DOHH2 (cell line): ENCODE data around the gene SV2B.

Experiments used
- H3F3A ChIP-seq: fragments of 200-600 bp; sonication (generic), shearing (Covaris generic); 2 replicates; pipeline ENCODE4 v1.6.0; 2016; ENCODE audit warnings: antibody characterized with exemption, mild to moderate bottlenecking; ENCODE audit not compliant: control insufficient read depth, insufficient read depth
- H3K27ac ChIP-seq: fragments of 200-600 bp; sonication (generic); 2 replicates; pipeline ENCODE4 v1.5.1; 2014; ENCODE audit warnings: low read depth, mild to moderate bottlenecking, low read length, moderate library complexity
- H3K27me3 ChIP-seq: fragments of 200-600 bp; sonication (generic); 2 replicates; pipeline ENCODE4 v1.6.1; 2014; ENCODE audit warnings: mild to moderate bottlenecking, low read length, mixed read lengths; ENCODE audit not compliant: control insufficient read depth
- H3K36me3 ChIP-seq: fragments of 200-600 bp; sonication (generic); 2 replicates; pipeline ENCODE4 v1.6.1; 2014; ENCODE audit warnings: mild to moderate bottlenecking, low read length, moderate library complexity, mixed read lengths; ENCODE audit not compliant: control insufficient read depth
- H3K4me1 ChIP-seq: fragments of 200-600 bp; sonication (generic); 2 replicates; pipeline ENCODE4 v1.6.1; 2014; ENCODE audit warnings: mild to moderate bottlenecking, low read length, mixed read lengths; ENCODE audit not compliant: control insufficient read depth
- H3K4me2 ChIP-seq: fragments of 200-600 bp; sonication (generic); 2 replicates; pipeline ENCODE4 v1.6.0; 2014; ENCODE audit warnings: mild to moderate bottlenecking, low read length, moderate library complexity
- H3K4me3 ChIP-seq: fragments of 200-600 bp; sonication (generic); 2 replicates; pipeline ENCODE4 v1.5.1; 2014; ENCODE audit warnings: mild to moderate bottlenecking, low read length, mixed read lengths
- H3K79me2 ChIP-seq: fragments of 200-600 bp; sonication (generic); 2 replicates; pipeline ENCODE4 v1.6.1; 2014; ENCODE audit warnings: mild to moderate bottlenecking, low read length, mixed read lengths; ENCODE audit not compliant: control insufficient read depth
- H3K9me2 ChIP-seq: fragments of 200-600 bp; sonication (generic); replicated peaks from 2 replicates; pipeline ENCODE4 v1.6.1; 2014; ENCODE audit warnings: mild to moderate bottlenecking, low read length, mixed read lengths; ENCODE audit not compliant: control insufficient read depth
- H3K9me3 ChIP-seq: fragments of 200-600 bp; sonication (generic); 2 replicates; pipeline ENCODE4 v1.6.1; 2014; ENCODE audit warnings: antibody characterized with exemption, low read length, mixed read lengths; ENCODE audit not compliant: control insufficient read depth, insufficient read depth
- H4K20me1 ChIP-seq: fragments of 200-600 bp; sonication (generic); 2 replicates; pipeline ENCODE4 v1.6.0; 2014; ENCODE audit warnings: low read depth, mild to moderate bottlenecking, antibody characterized with exemption, low read length, moderate library complexity; ENCODE audit not compliant: control insufficient read depth, insufficient read depth
- EZH2phosphoT487 ChIP-seq: fragments of 200-600 bp; sonication (generic); IDR thresholded peaks from 2 replicates; pipeline ENCODE4 v1.6.1; 2017; ENCODE audit warnings: borderline replicate concordance, mild to moderate bottlenecking, antibody characterized with exemption, low read length, moderate library complexity, mixed read lengths
- TF ChIP-seq, protein P1 (sequence below): fragments of 200-600 bp; sonication (generic); IDR thresholded peaks from one replicate; pipeline ENCODE4 v1.5.1; 2014; ENCODE audit warnings: antibody characterized with exemption, mild to moderate bottlenecking, low read depth, low read length; ENCODE audit not compliant: poor library complexity, severe bottlenecking

Gene SV2B

DNA sequence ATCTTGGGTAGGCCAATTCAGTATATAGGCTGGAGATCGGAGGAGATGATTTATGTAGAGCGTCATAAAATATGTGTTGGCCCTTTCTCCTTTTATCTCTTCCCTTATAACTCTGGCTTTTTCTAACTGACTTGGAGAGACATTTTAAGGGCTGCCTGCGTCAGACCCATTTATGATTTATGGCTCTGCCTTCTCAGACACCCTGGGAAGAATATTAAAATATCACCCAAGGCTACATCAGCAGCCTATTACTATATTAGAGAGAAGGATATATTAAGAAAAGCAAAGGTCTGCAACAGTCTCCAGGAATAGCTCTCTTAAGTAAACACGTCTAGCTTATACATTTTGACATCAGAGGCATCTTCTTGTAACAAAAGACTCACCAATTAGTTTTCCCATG is 179.4 kb downstream of the SV2B start:
- Histone ChIP-seq H3K27ac (no peak overlapping the region), H3K9me2 (no peaks in the 10 kb centered on the region)

DNA sequence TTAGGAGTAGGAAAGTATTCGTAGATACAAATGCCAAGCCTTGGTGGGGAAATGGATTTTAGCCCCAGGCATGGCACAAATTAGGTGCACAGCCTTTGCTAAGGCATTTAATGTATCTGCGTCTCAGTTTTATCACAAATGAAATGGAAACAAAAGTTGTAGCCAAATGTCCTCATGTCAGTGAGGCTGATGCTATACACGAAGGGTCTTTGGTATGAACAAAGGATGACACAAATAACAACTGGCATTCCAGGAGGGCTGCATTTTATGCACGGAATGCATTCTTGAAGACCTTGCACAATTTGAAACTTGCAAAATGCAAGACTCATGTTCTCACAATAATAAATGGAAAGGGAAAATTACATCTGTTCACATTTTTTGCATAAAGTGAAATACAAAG is 181.9 kb downstream of the SV2B start:
- no peaks in the 10 kb centered on the region for H3K36me3 ChIP-seq
- H3F3A ChIP-seq, result no peaks in the 10 kb centered on the region
- H4K20me1 ChIP-seq, result no peaks in the 10 kb centered on the region
- no peaks in the 10 kb centered on the region for H3K79me2 ChIP-seq
- no peak overlapping the region for H3K27ac ChIP-seq
- TF ChIP-seq, protein P1, sequence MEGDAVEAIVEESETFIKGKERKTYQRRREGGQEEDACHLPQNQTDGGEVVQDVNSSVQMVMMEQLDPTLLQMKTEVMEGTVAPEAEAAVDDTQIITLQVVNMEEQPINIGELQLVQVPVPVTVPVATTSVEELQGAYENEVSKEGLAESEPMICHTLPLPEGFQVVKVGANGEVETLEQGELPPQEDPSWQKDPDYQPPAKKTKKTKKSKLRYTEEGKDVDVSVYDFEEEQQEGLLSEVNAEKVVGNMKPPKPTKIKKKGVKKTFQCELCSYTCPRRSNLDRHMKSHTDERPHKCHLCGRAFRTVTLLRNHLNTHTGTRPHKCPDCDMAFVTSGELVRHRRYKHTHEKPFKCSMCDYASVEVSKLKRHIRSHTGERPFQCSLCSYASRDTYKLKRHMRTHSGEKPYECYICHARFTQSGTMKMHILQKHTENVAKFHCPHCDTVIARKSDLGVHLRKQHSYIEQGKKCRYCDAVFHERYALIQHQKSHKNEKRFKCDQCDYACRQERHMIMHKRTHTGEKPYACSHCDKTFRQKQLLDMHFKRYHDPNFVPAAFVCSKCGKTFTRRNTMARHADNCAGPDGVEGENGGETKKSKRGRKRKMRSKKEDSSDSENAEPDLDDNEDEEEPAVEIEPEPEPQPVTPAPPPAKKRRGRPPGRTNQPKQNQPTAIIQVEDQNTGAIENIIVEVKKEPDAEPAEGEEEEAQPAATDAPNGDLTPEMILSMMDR, result no peak
- no peak for TF ChIP-seq EZH2phosphoT487
- no peak overlapping the region for H3K4me2 ChIP-seq
- no peaks in the 10 kb centered on the region for H3K4me1 ChIP-seq
- H3K9me3 ChIP-seq, result no peaks in the 10 kb centered on the region
- H3K4me3 ChIP-seq, result no peak overlapping the region
- no peaks in the 10 kb centered on the region for H3K9me2 ChIP-seq
- no peaks in the 10 kb centered on the region; the same call in 1 of the 2 replicates for H3K27me3 ChIP-seq

More for the DNA sequence above, 179.4 kb downstream of the SV2B start:
- Histone ChIP-seq H3K36me3 (no peaks in the 10 kb centered on the region), H3K79me2 (no peaks in the 10 kb centered on the region), H3K4me3 (no peak overlapping the region), H3K4me2 (no peak overlapping the region), H3F3A (no peaks in the 10 kb centered on the region), H3K4me1 (no peaks in the 10 kb centered on the region), H4K20me1 (no peaks in the 10 kb centered on the region), H3K9me3 (no peaks in the 10 kb centered on the region), H3K27me3 (no peaks in the 10 kb centered on the region; the same call in 1 of the 2 replicates)
- TF ChIP-seq, protein P1, result no peak
- TF ChIP-seq EZH2phosphoT487, result no peak

DNA sequence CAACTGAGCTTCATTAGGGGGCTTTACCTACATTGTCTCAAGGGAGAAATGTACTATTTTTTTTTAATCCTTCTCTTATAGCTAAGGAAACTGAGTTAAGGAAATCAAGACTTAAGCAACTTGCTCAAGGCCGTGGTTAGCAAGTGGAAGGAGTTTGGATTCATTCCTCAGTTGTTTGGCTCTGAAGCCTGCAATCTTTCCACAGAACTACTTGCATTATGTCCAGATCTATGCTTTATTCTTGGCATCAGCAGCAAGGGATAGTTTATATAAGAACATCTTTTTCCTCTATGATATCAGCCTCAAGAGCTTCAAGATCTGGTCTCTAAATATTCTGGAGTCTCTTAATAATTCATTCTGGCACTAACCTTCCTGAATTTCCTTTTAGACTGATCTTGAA is 182.4 kb downstream of the SV2B start:
- Histone ChIP-seq H3K79me2 (no peaks in the 10 kb centered on the region), H3F3A (no peaks in the 10 kb centered on the region), H3K36me3 (no peaks in the 10 kb centered on the region), H3K27ac (no peak overlapping the region), H3K9me2 (no peaks in the 10 kb centered on the region), H4K20me1 (no peaks in the 10 kb centered on the region), H3K4me1 (no peaks in the 10 kb centered on the region), H3K4me3 (no peak overlapping the region), H3K9me3 (no peaks in the 10 kb centered on the region), H3K27me3 (no peaks in the 10 kb centered on the region; the same call in 1 of the 2 replicates), H3K4me2 (no peak overlapping the region)
- TF ChIP-seq EZH2phosphoT487, result no peak
- TF ChIP-seq, protein P1, result no peak

DNA sequence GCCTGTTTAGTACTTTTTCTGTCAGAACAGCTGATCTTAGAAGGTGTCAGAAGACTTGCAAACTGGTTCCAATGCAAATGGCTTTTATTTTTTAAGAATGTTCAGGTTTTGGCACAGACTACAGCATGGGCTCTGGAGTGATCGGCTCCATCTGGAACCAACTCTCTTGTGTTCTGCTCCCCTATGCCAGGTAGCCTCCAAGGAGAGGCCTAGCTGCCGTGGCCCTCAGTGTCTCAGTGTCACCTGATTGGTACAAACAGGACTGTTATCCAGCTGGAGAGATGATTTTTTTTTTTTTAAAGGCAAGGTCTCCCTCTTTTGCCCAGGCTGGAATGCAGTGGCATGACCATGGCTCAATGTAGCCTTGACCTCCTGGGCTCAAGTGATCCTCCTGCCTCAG is 183.1 kb downstream of the SV2B start:
- no peak overlapping the region for H3K27ac ChIP-seq
- H4K20me1 ChIP-seq, result no peaks in the 10 kb centered on the region
- no peak overlapping the region for H3K4me2 ChIP-seq
- H3K4me3 ChIP-seq, result no peak overlapping the region
- no peaks in the 10 kb centered on the region; the same call in 1 of the 2 replicates for H3K27me3 ChIP-seq
- H3K9me3 ChIP-seq, result no peaks in the 10 kb centered on the region
- H3K4me1 ChIP-seq, result no peaks in the 10 kb centered on the region
- TF ChIP-seq, protein P1, result no peak
- TF ChIP-seq EZH2phosphoT487, result no peak
- no peaks in the 10 kb centered on the region for H3K79me2 ChIP-seq
- no peaks in the 10 kb centered on the region for H3F3A ChIP-seq
- H3K9me2 ChIP-seq, result no peaks in the 10 kb centered on the region
- no peaks in the 10 kb centered on the region for H3K36me3 ChIP-seq
